Kidney tubule cell (primary cell): Measurements from ENCODE around the gene SLC23A1.
"Not testable (repeated sequence)": the region's sequence is repeated elsewhere in the genome, so short reads cannot be mapped to it uniquely, and the experiment has no call there.

ENCODE experiments used
- DNase-seq: peaks from one replicate; pipeline ENCODE4 v3.0.0-alpha.2; 2018; ENCODE audit warnings: low spot score

SLC23A1 gene

GRCh38 chr5:139383275-139383992, at the start of gene SLC23A1:
TSS of gene SLC23A1 (minus strand) at chr5:139383297. CDS start at chr5:139383253, 44 bp downstream.
- DNase-seq, result peak; percentile 74

GRCh38 chr5:139431706-139432105, 48.6 kb upstream of the SLC23A1 start:
- DNase-seq, result no peak

- DNase-seq, result no peak
These were observed 46.9 kb upstream of the SLC23A1 start for GRCh38 chr5:139430015-139430414.

GRCh38 chr5:139426203-139426885, 43.2 kb upstream of the SLC23A1 start:
- peak; percentile 51 for DNase-seq

- no peak for DNase-seq
These were observed 42.4 kb upstream of the SLC23A1 start for GRCh38 chr5:139425497-139425896.

GRCh38 chr5:139422307-139422893, 39.3 kb upstream of the SLC23A1 start:
- peak; percentile 74 for DNase-seq

- no peak for DNase-seq
These were observed 36.4 kb upstream of the SLC23A1 start for GRCh38 chr5:139419226-139420192.

GRCh38 chr5:139418793-139419192, 35.7 kb upstream of the SLC23A1 start:
- no peak for DNase-seq

GRCh38 chr5:139417214-139417613, 34.1 kb upstream of the SLC23A1 start:
- DNase-seq, result no peak

GRCh38 chr5:139416651-139417050, 33.6 kb upstream of the SLC23A1 start:
- DNase-seq, result no peak

GRCh38 chr5:139415869-139416268, 32.8 kb upstream of the SLC23A1 start:
- DNase-seq, result no peak

GRCh38 chr5:139415221-139415861, 32.2 kb upstream of the SLC23A1 start:
- DNase-seq, result no peak

- no peak for DNase-seq
These were observed 31.6 kb upstream of the SLC23A1 start for GRCh38 chr5:139414581-139415130.

- no peak for DNase-seq
These were observed 30.9 kb upstream of the SLC23A1 start for GRCh38 chr5:139413963-139414362.

GRCh38 chr5:139413153-139413552, 30.1 kb upstream of the SLC23A1 start:
- no peak for DNase-seq

- no peak for DNase-seq
These were observed 28.1 kb upstream of the SLC23A1 start for GRCh38 chr5:139410993-139411828.

GRCh38 chr5:139410121-139410992, 27.3 kb upstream of the SLC23A1 start:
- DNase-seq, result no peak

GRCh38 chr5:139409116-139409515, 26.0 kb upstream of the SLC23A1 start:
- not testable (repeated sequence) for DNase-seq

GRCh38 chr5:139408191-139408590, 25.1 kb upstream of the SLC23A1 start:
- no peak for DNase-seq
